ENCODE measurements around the gene TIA1. TPM values are rescaled to one million over a fixed set of nuclear protein-coding genes. Genes with fewer than 3 reads are reported as not detected.
"Not testable (repeated sequence)": the region's sequence is repeated elsewhere in the genome, so short reads cannot be mapped to it uniquely, and the experiment has no call there.

Gene TIA1
- polyA plus RNA-seq, 1 donor: 211 TPM

- no peaks in the 10 kb centered on the region for H3K4me1 ChIP-seq (ENCODE audit: control insufficient read depth, insufficient read depth, low read length)
- H3K36me3 ChIP-seq (ENCODE audit: control insufficient read depth, insufficient read depth, low read length): no peaks in the 10 kb centered on the region
- H3K27ac ChIP-seq (ENCODE audit: low read length): no peak overlapping the region
- H3K4me3 ChIP-seq (ENCODE audit: low read length): no peak overlapping the region
- no peaks in the 10 kb centered on the region for H3K9me3 ChIP-seq (ENCODE audit: control insufficient read depth, low read depth, low read length)
- H3K27me3 ChIP-seq (ENCODE audit: control insufficient read depth, insufficient read depth, low read length): no peaks in the 10 kb centered on the region
- WGBS (ENCODE audit: insufficient coverage, low lambda C conversion rate): 100% methylated on average over 1 of the region's 3 CpGs
- DNase-seq: no peak
These were observed 47.1 kb downstream of the TIA1 start for GRCh38 chr2:70201225-70201768.

DNA sequence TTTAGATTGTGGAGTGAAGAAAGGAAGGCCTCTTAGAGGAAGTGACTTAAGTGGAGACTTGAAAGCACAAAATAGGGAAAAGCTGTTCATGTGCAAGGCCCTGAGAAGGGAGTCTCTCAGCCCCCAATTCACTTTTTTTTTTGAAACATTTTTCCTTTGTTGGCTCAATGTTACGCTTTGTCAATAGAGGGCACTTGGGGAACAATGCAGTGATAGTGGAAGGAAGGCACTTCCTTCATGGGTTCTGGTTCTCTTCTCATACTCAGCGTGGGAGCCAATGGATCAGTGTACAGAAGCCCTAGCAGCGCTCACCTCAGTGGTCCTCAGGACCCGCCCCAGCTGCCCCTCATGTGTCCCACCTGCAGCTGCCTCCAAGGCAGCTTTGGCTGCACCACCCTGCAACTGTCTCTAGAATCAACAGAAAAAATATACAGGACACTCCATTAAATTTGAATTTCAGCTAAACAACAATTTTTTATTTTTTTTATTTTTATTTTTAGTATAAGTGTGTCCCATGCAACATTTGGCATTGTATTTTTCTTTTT lies 49.0 kb downstream of the TIA1 start:
- H3K27me3 ChIP-seq (ENCODE audit: control insufficient read depth, insufficient read depth, low read length): no peaks in the 10 kb centered on the region
- no peak overlapping the region for H3K4me3 ChIP-seq (ENCODE audit: low read length)
- H3K9me3 ChIP-seq (ENCODE audit: control insufficient read depth, low read depth, low read length): no peaks in the 10 kb centered on the region
- H3K4me1 ChIP-seq (ENCODE audit: control insufficient read depth, insufficient read depth, low read length): no peaks in the 10 kb centered on the region
- no peaks in the 10 kb centered on the region for H3K36me3 ChIP-seq (ENCODE audit: control insufficient read depth, insufficient read depth, low read length)
- no peak for DNase-seq
- no CpG with 5 or more reads among the region's 4 CpGs for WGBS (ENCODE audit: insufficient coverage, low lambda C conversion rate)
- H3K27ac ChIP-seq (ENCODE audit: low read length): no peak overlapping the region

DNA sequence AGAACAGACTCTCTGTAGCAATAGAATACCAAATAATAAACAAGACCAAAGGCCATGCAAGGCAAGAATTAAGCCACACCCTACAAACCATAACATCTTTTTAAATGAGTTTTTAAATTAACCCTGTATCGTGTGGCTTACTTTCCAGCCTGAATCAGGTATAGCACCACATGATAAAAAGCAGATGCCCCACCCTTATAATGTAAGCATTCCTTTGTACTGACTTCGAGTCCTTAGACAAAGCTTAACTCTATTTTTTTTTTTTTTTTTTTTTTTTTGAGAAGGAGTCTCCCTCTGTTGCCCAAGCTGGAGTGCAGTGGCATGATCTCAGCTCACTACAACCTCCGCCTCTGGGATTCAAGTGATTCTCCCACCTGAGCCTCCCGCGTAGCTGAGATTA lies 55.9 kb downstream of the TIA1 start:
- Histone ChIP-seq H3K9me3 (ENCODE audit: control insufficient read depth, low read depth, low read length) (no peaks in the 10 kb centered on the region), H3K4me3 (ENCODE audit: low read length) (no peak overlapping the region), H3K27me3 (ENCODE audit: control insufficient read depth, insufficient read depth, low read length) (no peaks in the 10 kb centered on the region), H3K36me3 (ENCODE audit: control insufficient read depth, insufficient read depth, low read length) (no peaks in the 10 kb centered on the region), H3K27ac (ENCODE audit: low read length) (no peak overlapping the region), H3K4me1 (ENCODE audit: control insufficient read depth, insufficient read depth, low read length) (peaks cover 4% of the 10 kb centered on the region)
- no peak for DNase-seq
- WGBS (ENCODE audit: insufficient coverage, low lambda C conversion rate): no CpG with 5 or more reads among the region's 5 CpGs

GRCh38 chr2:70191244-70191735 lies 57.1 kb downstream of the TIA1 start:
- WGBS (ENCODE audit: insufficient coverage, low lambda C conversion rate): no CpG with 5 or more reads among the region's 13 CpGs
- no peak for DNase-seq
- Histone ChIP-seq H3K4me1 (ENCODE audit: control insufficient read depth, insufficient read depth, low read length) (peaks cover 4% of the 10 kb centered on the region), H3K27me3 (ENCODE audit: control insufficient read depth, insufficient read depth, low read length) (no peaks in the 10 kb centered on the region), H3K27ac (ENCODE audit: low read length) (peak overlapping the region; percentile 96), H3K36me3 (ENCODE audit: control insufficient read depth, insufficient read depth, low read length) (no peaks in the 10 kb centered on the region), H3K9me3 (ENCODE audit: control insufficient read depth, low read depth, low read length) (no peaks in the 10 kb centered on the region), H3K4me3 (ENCODE audit: low read length) (peak overlapping the region; percentile 92)

- peak; percentile 97 to 99 for DNase-seq
- no CpG with 5 or more reads among the region's 60 CpGs for WGBS (ENCODE audit: insufficient coverage, low lambda C conversion rate)
- no peaks in the 10 kb centered on the region for H3K36me3 ChIP-seq (ENCODE audit: control insufficient read depth, insufficient read depth, low read length)
These were observed 57.8 kb downstream of the TIA1 start, which contains the start of gene C2orf42 for GRCh38 chr2:70190418-70191243. TSS of gene C2orf42 (minus strand) at chr2:70191019. CDS start at chr2:70181985, 9,034 bp downstream.

GRCh38 chr2:70188460-70188859 lies 60.0 kb downstream of the TIA1 start:
- DNase-seq: peak; percentile 78 to 94
- Histone ChIP-seq H3K27ac (ENCODE audit: low read length) (peak overlapping the region; percentile 79), H3K36me3 (ENCODE audit: control insufficient read depth, insufficient read depth, low read length) (no peaks in the 10 kb centered on the region), H3K27me3 (ENCODE audit: control insufficient read depth, insufficient read depth, low read length) (no peaks in the 10 kb centered on the region), H3K4me1 (ENCODE audit: control insufficient read depth, insufficient read depth, low read length) (peaks cover 4% of the 10 kb centered on the region), H3K4me3 (ENCODE audit: low read length) (no peak overlapping the region), H3K9me3 (ENCODE audit: control insufficient read depth, low read depth, low read length) (no peaks in the 10 kb centered on the region)
- WGBS (ENCODE audit: insufficient coverage, low lambda C conversion rate): 0% methylated on average over 2 of the region's 5 CpGs

More at GRCh38 chr2:70190418-70191243, 57.8 kb downstream of the TIA1 start, which contains the start of gene C2orf42:
- no peaks in the 10 kb centered on the region for H3K9me3 ChIP-seq (ENCODE audit: control insufficient read depth, low read depth, low read length)
- H3K4me1 ChIP-seq (ENCODE audit: control insufficient read depth, insufficient read depth, low read length): peaks cover 4% of the 10 kb centered on the region
- peak within 1 kb of the TSS; percentile 96 for H3K27ac ChIP-seq (ENCODE audit: low read length)
- no peaks in the 10 kb centered on the region for H3K27me3 ChIP-seq (ENCODE audit: control insufficient read depth, insufficient read depth, low read length)
- H3K4me3 ChIP-seq (ENCODE audit: low read length): peak within 1 kb of the TSS; percentile 92

DNA sequence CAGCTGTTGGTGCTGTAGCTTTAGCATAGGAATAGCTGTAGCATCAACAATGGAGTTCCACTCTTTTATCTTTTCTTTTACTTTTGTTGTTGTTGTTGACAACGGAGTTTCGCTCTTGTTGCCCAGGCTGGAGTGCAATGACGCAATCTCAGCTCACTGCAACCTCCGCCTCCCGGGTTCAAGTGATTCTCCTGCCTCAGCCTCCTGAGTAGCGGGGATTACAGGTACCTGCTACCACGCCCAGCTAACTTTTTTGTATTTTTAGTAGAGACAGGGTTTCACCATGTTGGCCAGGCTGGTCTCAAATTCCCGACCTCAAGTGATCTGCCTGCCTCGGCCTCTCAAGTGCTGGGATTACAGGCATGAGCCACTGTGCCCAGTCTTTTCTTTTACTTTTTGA lies 61.3 kb downstream of the TIA1 start:
- not testable (repeated sequence) for H3K4me3 ChIP-seq (ENCODE audit: low read length); H3K27me3 ChIP-seq (ENCODE audit: control insufficient read depth, insufficient read depth, low read length); DNase-seq; H3K9me3 ChIP-seq (ENCODE audit: control insufficient read depth, low read depth, low read length); H3K4me1 ChIP-seq (ENCODE audit: control insufficient read depth, insufficient read depth, low read length); H3K27ac ChIP-seq (ENCODE audit: low read length); H3K36me3 ChIP-seq (ENCODE audit: control insufficient read depth, insufficient read depth, low read length)
- WGBS (ENCODE audit: insufficient coverage, low lambda C conversion rate): 92% methylated on average over 2 of the region's 9 CpGs

GRCh38 chr2:70182689-70183088 lies 65.7 kb downstream of the TIA1 start:
- no peak overlapping the region for H3K27ac ChIP-seq (ENCODE audit: low read length)
- no peaks in the 10 kb centered on the region for H3K27me3 ChIP-seq (ENCODE audit: control insufficient read depth, insufficient read depth, low read length)
- H3K4me1 ChIP-seq (ENCODE audit: control insufficient read depth, insufficient read depth, low read length): no peaks in the 10 kb centered on the region
- no peak overlapping the region for H3K4me3 ChIP-seq (ENCODE audit: low read length)
- H3K36me3 ChIP-seq (ENCODE audit: control insufficient read depth, insufficient read depth, low read length): peaks cover 15% of the 10 kb centered on the region
- WGBS (ENCODE audit: insufficient coverage, low lambda C conversion rate): 100% methylated on average over 3 of the region's 4 CpGs
- H3K9me3 ChIP-seq (ENCODE audit: control insufficient read depth, low read depth, low read length): no peaks in the 10 kb centered on the region
- DNase-seq: no peak

GRCh38 chr2:70181363-70181956 lies 67.0 kb downstream of the TIA1 start:
- Histone ChIP-seq H3K4me3 (ENCODE audit: low read length) (no peak overlapping the region), H3K4me1 (ENCODE audit: control insufficient read depth, insufficient read depth, low read length) (no peaks in the 10 kb centered on the region), H3K36me3 (ENCODE audit: control insufficient read depth, insufficient read depth, low read length) (peaks cover 26% of the 10 kb centered on the region), H3K9me3 (ENCODE audit: control insufficient read depth, low read depth, low read length) (no peaks in the 10 kb centered on the region), H3K27me3 (ENCODE audit: control insufficient read depth, insufficient read depth, low read length) (no peaks in the 10 kb centered on the region), H3K27ac (ENCODE audit: low read length) (no peak overlapping the region)
- DNase-seq: no peak
- WGBS (ENCODE audit: insufficient coverage, low lambda C conversion rate): 80% methylated on average over 1 of the region's 16 CpGs

- H3K4me1 ChIP-seq (ENCODE audit: control insufficient read depth, insufficient read depth, low read length): no peaks in the 10 kb centered on the region
- H3K9me3 ChIP-seq (ENCODE audit: control insufficient read depth, low read depth, low read length): no peaks in the 10 kb centered on the region
- no peak for DNase-seq
- peaks cover 44% of the 10 kb centered on the region for H3K36me3 ChIP-seq (ENCODE audit: control insufficient read depth, insufficient read depth, low read length)
- H3K27me3 ChIP-seq (ENCODE audit: control insufficient read depth, insufficient read depth, low read length): no peaks in the 10 kb centered on the region
- 100% methylated on average over 1 of the region's 8 CpGs for WGBS (ENCODE audit: insufficient coverage, low lambda C conversion rate)
- no peak overlapping the region for H3K27ac ChIP-seq (ENCODE audit: low read length)
- no peak overlapping the region for H3K4me3 ChIP-seq (ENCODE audit: low read length)
These were observed 74.9 kb downstream of the TIA1 start for GRCh38 chr2:70173520-70173919.

All from large intestine (tissue), 3 donors.